Measurements from ENCODE around the gene C14orf180.

GRCh38 chr14:104593710-104594136 lies 14.2 kb downstream of the C14orf180 start:
- TF ChIP-seq CTCF (IDR thresholded peaks at IDR 0.05) (no peak), EZH2 (IDR thresholded peaks at IDR 0.05) (no peak)

All from neural progenitor cell (in vitro differentiated cells).